Measurements from ENCODE around the gene ADAM30.
"Not testable (repeated sequence)": the region's sequence is repeated elsewhere in the genome, so short reads cannot be mapped to it uniquely, and the experiment has no call there.

ADAM30 gene

GRCh38 chr1:119873135-119874015 lies 22.9 kb downstream of the ADAM30 start:
- no peak for DNase-seq (ENCODE audit: low read depth in 2 of 2)

DNA sequence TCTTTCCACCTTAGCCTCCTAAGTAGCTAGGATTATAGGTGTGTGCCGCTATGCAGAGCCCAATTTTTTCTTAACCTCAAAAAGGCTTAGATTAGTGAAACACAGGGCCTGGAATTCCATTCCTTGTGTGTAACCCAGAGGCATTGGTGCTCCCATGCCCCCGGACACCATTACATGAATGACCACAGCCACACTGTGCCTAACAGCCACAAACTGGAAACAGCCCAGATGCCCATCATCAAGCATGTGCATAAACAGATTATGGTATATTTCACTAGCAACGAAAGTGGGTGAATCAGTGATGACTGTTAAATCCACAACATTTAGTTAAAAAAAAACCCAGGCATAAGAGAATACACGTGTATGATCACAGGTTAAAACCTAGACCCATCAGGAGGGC lies 24.4 kb downstream of the ADAM30 start:
- no peak for DNase-seq (ENCODE audit: low read depth in 2 of 2)

- DNase-seq (ENCODE audit: low read depth in 2 of 2): peak in 1 of 2 donors; percentile 26
Measured at GRCh38 chr1:119870917-119871596, 25.3 kb downstream of the ADAM30 start.

DNA sequence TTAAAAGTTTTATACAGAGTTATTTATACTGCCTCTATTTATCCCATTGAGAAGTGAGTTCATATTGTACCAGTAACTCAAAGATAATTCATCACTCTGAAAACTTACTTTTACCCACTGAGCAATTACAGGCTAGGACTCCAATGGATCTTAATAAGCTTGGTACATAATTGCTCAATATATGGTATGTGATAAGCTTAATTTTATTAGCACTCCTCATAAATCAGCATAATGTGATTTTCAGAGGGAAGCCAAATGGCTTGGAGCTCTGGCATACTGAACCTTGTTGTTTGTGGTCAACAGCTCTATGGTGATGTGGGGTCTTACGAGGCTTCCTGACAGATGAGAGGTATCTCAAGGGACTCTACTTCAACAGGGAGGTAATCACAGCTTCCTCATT lies 26.3 kb downstream of the ADAM30 start:
- no peak for DNase-seq (ENCODE audit: low read depth in 2 of 2)

GRCh38 chr1:119868176-119868575 lies 28.1 kb downstream of the ADAM30 start:
- no peak for DNase-seq (ENCODE audit: low read depth in 2 of 2)

DNA sequence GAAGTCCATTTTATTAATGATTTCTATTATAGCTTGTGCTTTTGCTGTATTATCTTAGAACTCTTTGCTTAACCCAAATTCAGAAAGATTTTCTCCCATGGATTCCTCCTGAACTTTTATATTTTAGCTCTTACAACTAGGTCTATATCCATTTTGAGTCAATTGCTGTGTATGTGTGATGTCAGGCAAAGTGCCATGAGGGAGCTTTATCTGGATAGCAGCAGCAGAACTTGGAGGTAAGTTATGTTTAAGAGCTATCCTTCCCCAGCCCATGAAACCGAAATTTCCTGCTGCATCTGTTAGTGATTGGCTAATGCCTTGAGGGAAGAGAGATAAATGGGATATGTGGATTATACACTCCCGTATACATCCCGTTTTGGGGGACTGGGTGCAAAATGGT lies 29.9 kb downstream of the ADAM30 start:
- DNase-seq (ENCODE audit: low read depth in 2 of 2): no peak

GRCh38 chr1:119865627-119866026 lies 30.7 kb downstream of the ADAM30 start:
- no peak for DNase-seq (ENCODE audit: low read depth in 2 of 2)

GRCh38 chr1:119862276-119862675 lies 34.0 kb downstream of the ADAM30 start:
- no peak for DNase-seq (ENCODE audit: low read depth in 2 of 2)

GRCh38 chr1:119861547-119861946 lies 34.8 kb downstream of the ADAM30 start:
- no peak for DNase-seq (ENCODE audit: low read depth in 2 of 2)

- no peak for DNase-seq (ENCODE audit: low read depth in 2 of 2)
Measured at GRCh38 chr1:119859647-119860046, 36.7 kb downstream of the ADAM30 start.

- DNase-seq (ENCODE audit: low read depth in 2 of 2): not testable (repeated sequence)
Measured at GRCh38 chr1:119858556-119859214, 37.6 kb downstream of the ADAM30 start.

- no peak for DNase-seq (ENCODE audit: low read depth in 2 of 2)
Measured at GRCh38 chr1:119858126-119858525, 38.2 kb downstream of the ADAM30 start.

DNA sequence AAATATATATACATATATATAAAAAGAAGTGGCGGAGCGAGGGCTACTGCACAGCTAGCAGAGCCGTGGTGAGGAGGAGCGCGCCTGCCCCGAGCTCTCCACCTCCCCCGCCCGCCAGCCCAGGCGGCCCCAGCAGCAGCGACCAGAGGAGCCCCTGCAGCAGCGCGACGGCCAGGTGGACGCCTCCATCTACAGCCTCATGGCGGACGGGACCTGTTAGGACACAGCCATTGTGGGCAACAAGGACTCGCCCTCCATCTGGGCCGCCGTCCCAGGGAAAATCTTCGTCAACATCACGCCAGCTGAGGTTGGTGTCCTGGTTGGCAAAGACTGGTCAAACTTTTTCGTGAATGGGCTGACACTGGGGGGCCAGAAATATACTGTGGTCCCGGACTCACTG lies 43.2 kb downstream of the ADAM30 start:
- no peak for DNase-seq (ENCODE audit: low read depth in 2 of 2)

DNA sequence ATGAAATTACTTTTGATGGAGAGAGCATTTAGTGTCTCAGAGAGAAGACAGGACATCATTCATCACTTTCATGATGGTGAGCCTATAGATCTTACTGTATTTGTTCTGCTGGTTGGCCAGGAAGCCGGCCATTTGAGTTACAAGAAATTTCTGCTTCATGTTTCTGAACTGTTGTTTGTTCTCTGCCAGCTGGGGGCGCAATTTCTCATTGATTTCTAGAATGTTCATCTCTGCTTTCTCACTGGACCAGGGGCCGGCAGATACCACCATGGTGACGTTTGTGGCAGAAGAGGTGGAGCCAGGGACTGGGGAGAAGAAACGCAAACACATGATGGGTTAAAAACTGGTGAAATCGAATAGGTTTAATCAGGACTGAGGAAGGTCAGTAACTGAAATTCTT lies 52.1 kb downstream of the ADAM30 start:
- DNase-seq (ENCODE audit: low read depth in 2 of 2): not testable (repeated sequence)

Measured in stimulated activated CD8-positive, alpha-beta memory T cell treated with anti-CD3 and anti-CD28 coated beads, Interleukin-15, amount 100 ng/mL, for 4 hours (primary cell).